ENCODE results near the gene SLC51A.
"Not testable (repeated sequence)": the region's sequence is repeated elsewhere in the genome, so short reads cannot be mapped to it uniquely, and the experiment has no call there.

The SLC51A gene

GRCh38 chr3:196193736-196194541 is 22.4 kb upstream of the SLC51A start:
- DNase-seq (ENCODE audit: low spot score), result no peak

- no peak for DNase-seq (ENCODE audit: low spot score)
Observed at GRCh38 chr3:196194542-196194915, 21.8 kb upstream of the SLC51A start.

- no peak for DNase-seq (ENCODE audit: low spot score)
Observed at GRCh38 chr3:196195664-196196265, 20.6 kb upstream of the SLC51A start.

- no peak for DNase-seq (ENCODE audit: low spot score)
Observed at GRCh38 chr3:196197524-196197923, 18.8 kb upstream of the SLC51A start.

- DNase-seq (ENCODE audit: low spot score), result no peak
Observed at GRCh38 chr3:196198081-196198675, 18.2 kb upstream of the SLC51A start.

- DNase-seq (ENCODE audit: low spot score), result no peak
Observed at GRCh38 chr3:196198771-196199753, 17.3 kb upstream of the SLC51A start.

GRCh38 chr3:196202516-196202970 is 13.8 kb upstream of the SLC51A start:
- no peak for DNase-seq (ENCODE audit: low spot score)

- no peak for DNase-seq (ENCODE audit: low spot score)
Observed at GRCh38 chr3:196203846-196204245, 12.5 kb upstream of the SLC51A start.

- not testable (repeated sequence) for DNase-seq (ENCODE audit: low spot score)
Observed at GRCh38 chr3:196205442-196206205, 10.7 kb upstream of the SLC51A start.

- DNase-seq (ENCODE audit: low spot score), result peak; percentile 65
Observed at GRCh38 chr3:196207159-196207832, 9.0 kb upstream of the SLC51A start.

GRCh38 chr3:196207833-196208607 is 8.3 kb upstream of the SLC51A start:
- peak; percentile 82 for DNase-seq (ENCODE audit: low spot score)

- peak; percentile 50 for DNase-seq (ENCODE audit: low spot score)
Observed at GRCh38 chr3:196208942-196209695, 7.2 kb upstream of the SLC51A start.

GRCh38 chr3:196209944-196210672 is 6.2 kb upstream of the SLC51A start:
- not testable (repeated sequence) for DNase-seq (ENCODE audit: low spot score)

GRCh38 chr3:196210673-196211556 is 5.4 kb upstream of the SLC51A start, which contains the start of gene ZDHHC19:
Gene ZDHHC19 (minus strand): TSS chr3:196211400. CDS start chr3:196211315, 85 bp downstream.
- no peak for DNase-seq (ENCODE audit: low spot score)

- DNase-seq (ENCODE audit: low spot score), result no peak
Observed at GRCh38 chr3:196214783-196215441, 1.4 kb upstream of the SLC51A start.

GRCh38 chr3:196215493-196216020 is 777 bp upstream of the SLC51A start:
- no peak for DNase-seq (ENCODE audit: low spot score)

All from ecto neural progenitor cell (in vitro differentiated cells).